K562 (cell line): ENCODE results near the gene SDC3. TPM values are rescaled to one million over a fixed set of nuclear protein-coding genes. Genes with fewer than 3 reads are reported as not detected.

Experiments
- ATAC-seq: fragments of 200-7000 bp; cut with Tn5 transposase; 3 replicates; pipeline ENCODE4 v1.9.1; 2020; ENCODE audit warnings: moderate library complexity
- BruUV-seq: library from RNA; stranded (reverse); fragments of 400-500 nt; replicated peaks from 2 replicates; lab custom pipeline; 2021; lab: Mats Ljungman, UMichigan
- CTCF ChIA-PET: fragments of 300-600 bp; formaldehyde crosslinking; extraction: SDS; loops from one replicate; lab custom pipeline; 2021; ENCODE audit warnings: low intra/inter-chr PET ratio; lab: Yijun Ruan, JAX
- POLR2A ChIA-PET: fragments of 300-600, 350-650 bp; sonication (Branson Sonifier 250); formaldehyde crosslinking; extraction: SDS; loops from one replicate; lab custom pipeline; 2021; ENCODE audit warnings: antibody characterized with exemption, inconsistent platforms; lab: Yijun Ruan, JAX
- DNase-seq, 4 experiments: peaks; one replicate each; pipeline versions ENCODE4 v3.0.0 to v3.0.0-alpha.2; 2011 to 2018; ENCODE audit warnings: low spot score in 3 of 4, mixed read lengths in 3 of 4; ENCODE audit errors: extremely low read depth in 1 of 4
- FAIRE-seq: peaks from 2 replicates; lab custom pipeline; 2011; peaks lifted over from hg19 to GRCh38; lab: Jason Lieb, UNC
- H2AFZ ChIP-seq: 2 replicates; pipeline ENCODE4 v1.6.0; 2011; ENCODE audit warnings: low read depth, low read length, control low read depth, inconsistent platforms
- H3K27ac ChIP-seq: fragments of 200-600 bp; 3 replicates; pipeline ENCODE4 v1.8.0; 2011; ENCODE audit warnings: low read depth, mild to moderate bottlenecking, control low read depth, inconsistent platforms, low read length, moderate library complexity, mixed read lengths; ENCODE audit errors: extremely low read depth
- H3K27me3 ChIP-seq, 2 experiments: fragments of 300-600 bp in 1 of 2; 2 replicates in 1 of 2; 3 replicates in 1 of 2; pipeline versions ENCODE4 v1.6.0 to v1.8.0; 2011; ENCODE audit warnings: inconsistent platforms in 2 of 2, low read length in 2 of 2, mild to moderate bottlenecking in 1 of 2, mixed read lengths in 1 of 2, moderate library complexity in 1 of 2; ENCODE audit not compliant: control insufficient read depth in 2 of 2, insufficient read depth in 2 of 2
- H3K36me3 ChIP-seq: fragments of 300-600 bp; 3 replicates; pipeline ENCODE4 v1.8.0; 2011; ENCODE audit warnings: mild to moderate bottlenecking, low read length, inconsistent platforms; ENCODE audit not compliant: control insufficient read depth, insufficient read depth
- H3K4me1 ChIP-seq, 2 experiments: fragments of 200-600 bp in 1 of 2; replicated peaks in 1 of 2; 2 replicates in 1 of 2; 3 replicates in 1 of 2; pipeline versions ENCODE4 v1.5.1 to v1.8.0; 2011; ENCODE audit warnings: inconsistent platforms in 2 of 2, low read length in 2 of 2, mild to moderate bottlenecking in 1 of 2, mixed read lengths in 1 of 2, moderate library complexity in 1 of 2; ENCODE audit not compliant: control insufficient read depth in 2 of 2, insufficient read depth in 2 of 2
- H3K4me2 ChIP-seq: 2 replicates; pipeline ENCODE4 v1.6.1; 2011; ENCODE audit warnings: low read length, control low read depth, inconsistent platforms, mixed read lengths; ENCODE audit not compliant: insufficient read depth
- H3K4me3 ChIP-seq: fragments of 200-600 bp; sonication (generic), shearing (Covaris generic); 2 replicates; pipeline ENCODE4 v1.5.1; 2016; ENCODE audit warnings: control low read depth, inconsistent platforms
- H3K79me2 ChIP-seq: fragments of 200-600 bp; 3 replicates; pipeline ENCODE4 v1.8.0; 2011; ENCODE audit warnings: low read length, inconsistent platforms; ENCODE audit not compliant: control insufficient read depth, insufficient read depth
- H3K9ac ChIP-seq, 2 experiments: 2 replicates each; pipeline versions ENCODE4 v1.6.0 to v1.6.1; 2011; ENCODE audit warnings: low read depth in 2 of 2, low read length in 2 of 2, control low read depth in 1 of 2, inconsistent platforms in 1 of 2, mild to moderate bottlenecking in 1 of 2, mixed read lengths in 1 of 2; ENCODE audit not compliant: insufficient read depth in 1 of 2
- H3K9me1 ChIP-seq: one replicate; pipeline ENCODE4 v1.6.0; 2011; ENCODE audit warnings: inconsistent platforms, mild to moderate bottlenecking, low read length, moderate library complexity; ENCODE audit not compliant: control insufficient read depth, insufficient read depth
- H3K9me3 ChIP-seq: replicated peaks from 2 replicates; pipeline ENCODE4 v1.5.1; 2011; ENCODE audit warnings: low read depth, low read length, inconsistent platforms; ENCODE audit not compliant: control insufficient read depth, insufficient read depth
- H4K20me1 ChIP-seq: replicated peaks from 2 replicates; pipeline ENCODE4 v1.6.1; 2011; ENCODE audit warnings: low read length, inconsistent platforms, mixed read lengths; ENCODE audit not compliant: control insufficient read depth, insufficient read depth
- CBFA2T3 ChIP-seq: fragments of 450-650 bp; IDR thresholded peaks from 2 replicates; pipeline ENCODE4 v1.6.1; 2017
- CBX3 ChIP-seq, 2 experiments: IDR thresholded peaks; 1 replicate in 1 of 2; 2 replicates in 1 of 2; pipeline ENCODE4 v1.6.1; 2012; ENCODE audit warnings: inconsistent platforms in 2 of 2, low read length in 2 of 2, borderline replicate concordance in 1 of 2, control low read depth in 1 of 2
- CREBBP ChIP-seq: IDR thresholded peaks from one replicate; pipeline ENCODE4 v1.6.1; 2012; ENCODE audit warnings: low read depth, mild to moderate bottlenecking, control low read depth, inconsistent platforms, low read length
- ELF1 ChIP-seq: fragments of 200-800 bp; sonication (Bioruptor generic); IDR thresholded peaks from 2 replicates; pipeline ENCODE4 v1.6.1; 2016; ENCODE audit warnings: missing genetic modification characterization, missing compliant biosample characterization
- HDAC1 ChIP-seq, 2 experiments: fragments of 450-650 bp; IDR thresholded peaks; 2 replicates each; pipeline ENCODE4 v1.6.1; 2016 to 2017; ENCODE audit warnings: inconsistent platforms in 1 of 2, mild to moderate bottlenecking in 1 of 2, moderate library complexity in 1 of 2
- HDAC6 ChIP-seq: IDR thresholded peaks from 2 replicates; pipeline ENCODE4 v1.6.1; 2012; ENCODE audit warnings: low read depth, mild to moderate bottlenecking, control low read depth, inconsistent platforms, low read length, moderate library complexity
- HMG20B ChIP-seq: fragments of 250-450 bp; sonication (Bioruptor Pico); IDR thresholded peaks from 2 replicates; pipeline ENCODE4 v1.5.0; 2021; ENCODE audit warnings: mild to moderate bottlenecking
- KHSRP ChIP-seq: fragments of 450-650 bp; IDR thresholded peaks from 2 replicates; pipeline ENCODE4 v1.6.1; 2017
- KLF1 ChIP-seq: fragments of 450-650 bp; IDR thresholded peaks from 2 replicates; pipeline ENCODE4 v1.6.1; 2016; ENCODE audit warnings: missing genetic modification characterization, missing compliant biosample characterization
- KLF10 ChIP-seq: fragments of 250-450 bp; sonication (Bioruptor Pico); IDR thresholded peaks from 2 replicates; pipeline ENCODE4 v1.6.1; 2021; ENCODE audit warnings: matching md5 sums
- LARP7 ChIP-seq: fragments of 450-650 bp; IDR thresholded peaks from 2 replicates; pipeline ENCODE4 v1.6.1; 2016
- MEF2A ChIP-seq: IDR thresholded peaks from 2 replicates; pipeline ENCODE4 v1.6.1; 2011; ENCODE audit warnings: low read depth, mild to moderate bottlenecking, low read length, moderate library complexity; ENCODE audit not compliant: control insufficient read depth
- MEF2D ChIP-seq: conservative IDR thresholded peaks from 2 replicates; pipeline ENCODE4 v1.6.1; 2016; ENCODE audit warnings: low read depth, missing genetic modification characterization, missing compliant biosample characterization
- MTA3 ChIP-seq: fragments of 450-650 bp; formaldehyde crosslinking; IDR thresholded peaks from 2 replicates; pipeline ENCODE4 v1.6.1; 2017; ENCODE audit warnings: mild to moderate bottlenecking, borderline replicate concordance
- STAT5A ChIP-seq: IDR thresholded peaks from 2 replicates; pipeline ENCODE4 v1.6.1; 2012; ENCODE audit warnings: low read length, inconsistent platforms, borderline replicate concordance
- TAF15 ChIP-seq: fragments of 200-400 bp; formaldehyde crosslinking; IDR thresholded peaks from 2 replicates; pipeline ENCODE4 v1.6.1; 2017; ENCODE audit warnings: mild to moderate bottlenecking, low read depth, low read length, moderate library complexity
- TCF15 ChIP-seq: fragments of 250-450 bp; sonication (Bioruptor Pico); IDR thresholded peaks from 2 replicates; pipeline ENCODE4 v1.8.0; 2022; ENCODE audit warnings: moderate library complexity, mild to moderate bottlenecking, inconsistent platforms
- TCF7L2 ChIP-seq: fragments of 150-350 bp; IDR thresholded peaks from 2 replicates; pipeline ENCODE4 v1.6.1; 2016; ENCODE audit warnings: low read depth, mild to moderate bottlenecking, low read length, moderate library complexity
- TOE1 ChIP-seq, 2 experiments: fragments of 450-650 bp in 1 of 2; sonication (generic) in 1 of 2; formaldehyde crosslinking in 1 of 2; IDR thresholded peaks; 2 replicates each; pipeline versions ENCODE4 v1.7.1 to v1.8.0; 2016 to 2022; ENCODE audit warnings: borderline replicate concordance in 2 of 2, mild to moderate bottlenecking in 2 of 2, antibody characterized with exemption in 1 of 2, inconsistent platforms in 1 of 2, low read depth in 1 of 2, missing genetic modification reagents in 1 of 2, moderate library complexity in 1 of 2
- XRCC5 ChIP-seq: fragments of 200-400 bp; formaldehyde crosslinking; IDR thresholded peaks from 2 replicates; pipeline ENCODE4 v1.6.1; 2017; ENCODE audit warnings: low read depth, mild to moderate bottlenecking, low read length
- ZNF280B ChIP-seq: fragments of 250-450 bp; sonication (Bioruptor Pico); IDR thresholded peaks from 2 replicates; pipeline ENCODE4 v1.5.1; 2021; ENCODE audit warnings: mild to moderate bottlenecking
- ZNF551 ChIP-seq: fragments of 250-450 bp; sonication (Bioruptor Pico); IDR thresholded peaks from 2 replicates; pipeline ENCODE4 v1.5.0; 2021; ENCODE audit warnings: mild to moderate bottlenecking, moderate library complexity
- ZNF668 ChIP-seq: fragments of 250-450 bp; sonication (Bioruptor Pico); IDR thresholded peaks from 2 replicates; pipeline ENCODE4 v1.8.0; 2022; ENCODE audit warnings: mild to moderate bottlenecking, inconsistent platforms
- ZNF780A ChIP-seq: fragments of 250-450 bp; sonication (Bioruptor Pico); IDR thresholded peaks from 2 replicates; pipeline ENCODE4 v1.5.0; 2021; ENCODE audit warnings: mild to moderate bottlenecking
- WGBS: fragments of 100-300 bp; shearing (Covaris generic); methylation state at CpG from one replicate; pipeline ENCODE4 v1.1.6; 2016; ENCODE audit warnings: low coverage, mixed read lengths; ENCODE audit not compliant: insufficient coverage; ENCODE audit errors: missing lambda C conversion rate; 5-methylcytosine and 5-hydroxymethylcytosine counted together
- in situ Hi-C: fragments of 300-500 bp; cut with MboI; formaldehyde crosslinking; loops from 4 replicates; pipeline ENCODE4 v1.15.0; 2018; ENCODE audit warnings: inconsistent platforms, mixed read lengths
- intact Hi-C: fragments of 100-400 bp; cut with micrococcal nuclease; formaldehyde crosslinking; loops from 2 replicates; pipeline ENCODE4 v1.14.2; 2022
- polyA plus RNA-seq, 8 experiments: library from polyadenylated mRNA; depleted of rRNA in 4 of 8; stranded (reverse) in 5 of 8; unstranded in 3 of 8; fragments of >200 nt; fragmentation: Nextera tagmentation in 2 of 8; fragmentation: Illumina TruSeq in 1 of 8; extraction: Ambion mirVana in 2 of 8; extraction: Trizol in 1 of 8; gene quantifications; 2 replicates each; pipeline versions ENCODE4 v1.2.1 to v1.2.3, GENCODE V29; 2011 to 2014; ENCODE audit warnings: inconsistent platforms in 1 of 8, missing spikeins in 1 of 8
- total RNA-seq, 7 experiments: library from RNA; depleted of rRNA in 6 of 7; stranded (reverse); fragments of >200 nt in 6 of 7; fragmentation: Illumina TruSeq in 2 of 7; extraction: Trizol in 2 of 7; gene quantifications; 2 replicates each; pipeline versions ENCODE4 v1.2.1 to v1.2.3, GENCODE V29; 2011 to 2021; ENCODE audit warnings: low replicate concordance in 1 of 7

The SDC3 gene
- total and polyA plus RNA-seq, 9 of the 15 experiments (the other 6 are each of a cell fraction or from before 2014, with no cell fraction given): 0.38 to 44.1 (median 12.1) TPM

- peaks cover 38 to 67% of the 10 kb centered on the region in 2 experiments for H3K27me3 ChIP-seq
- no TSS peak for BruUV-seq
- no peak overlapping the region for H3K4me2 ChIP-seq
- peaks cover 6 to 14% of the 10 kb centered on the region in 2 experiments for H3K4me1 ChIP-seq
- H3K9me1 ChIP-seq: no peaks in the 10 kb centered on the region
- WGBS: 8% methylated on average over 7 of the region's 7 CpGs
- CTCF ChIA-PET: no interaction called here
- POLR2A ChIA-PET: interaction anchor here (0.7 to 1.2 kb wide), 2 partner anchors 13 to 25 kb away, joined by 3 read pairs; no protein-coding TSS in a partner anchor
- H2AFZ ChIP-seq: no peak overlapping the region
- H3K79me2 ChIP-seq: no peaks in the 10 kb centered on the region
- no peak overlapping the region for H3K9ac ChIP-seq
- in situ Hi-C loops: no loop called here
- no peak overlapping the region for H3K27ac ChIP-seq
- H4K20me1 ChIP-seq: 0 out of 2 replicates have a peak, but pooled peaks cover 4% of the 10 kb centered on the region
- H3K36me3 ChIP-seq: no peaks in the 10 kb centered on the region
- no peak for FAIRE-seq
- H3K9me3 ChIP-seq: no peaks in the 10 kb centered on the region
- DNase-seq: peak in 1 of 4 experiments; percentile 45
- no peak overlapping the region for H3K4me3 ChIP-seq
- peak; percentile 45 for ATAC-seq
- intact Hi-C loops: no loop called here
- TF ChIP-seq ZNF551 (CRISPR knock-in tag) (no peak), ZNF780A (CRISPR knock-in tag) (no peak), TOE1 (IDR thresholded peaks at IDR 0.05; ENCODE audit: borderline replicate concordance) (peak; percentile 79; the same call in 1 of the 2 replicates), TOE1 (CRISPR knock-in tag; IDR thresholded peaks at IDR 0.05; ENCODE audit: borderline replicate concordance, low read depth) (no peak), HMG20B (no peak), MTA3 (no peak), ZNF668 (CRISPR knock-in tag) (no peak), TCF15 (CRISPR knock-in tag) (no peak), KLF1 (tag) (peak; percentile 73; the same call in 1 of the 2 replicates), MEF2A (no peak), CREBBP (no peak), KHSRP (no peak), LARP7 (no peak), ELF1 (no peak), KLF10 (CRISPR knock-in tag) (no peak), XRCC5 (no peak), STAT5A (no peak), TCF7L2 (no peak), TAF15 (no peak), ZNF280B (CRISPR knock-in tag) (no peak), CBFA2T3 (peak; percentile 32; the same call in 1 of the 2 replicates), CBX3 (IDR thresholded peaks at IDR 0.05; ENCODE audit: borderline replicate concordance in 1 of 2, low read length in 2 of 2) (no peak), MEF2D (tag) (0 out of 2 replicates have a peak, but pooled peaks have one; percentile 52), HDAC1 (IDR thresholded peaks at IDR 0.05) (peak in 1 of 2 experiments; percentile 41; a peak in 2 of 4 replicates), HDAC6 (no peak)
These were observed 65.7 kb downstream of the SDC3 start for GRCh38 chr1:30842697-30843354.
